Activated gamma-delta T cell (primary cell): ENCODE data around the gene KMT2E.
"Not testable (repeated sequence)": the region's sequence is repeated elsewhere in the genome, so short reads cannot be mapped to it uniquely, and the experiment has no call there.

Experiments used
- DNase-seq: peaks from one replicate; lab custom pipeline; 2025; lab: John Stamatoyannopoulos, UW
- total RNA-seq, 2 donors: gene quantifications; one replicate each; lab custom pipeline; 2026; lab: John Stamatoyannopoulos, UW

The KMT2E gene, protein sequence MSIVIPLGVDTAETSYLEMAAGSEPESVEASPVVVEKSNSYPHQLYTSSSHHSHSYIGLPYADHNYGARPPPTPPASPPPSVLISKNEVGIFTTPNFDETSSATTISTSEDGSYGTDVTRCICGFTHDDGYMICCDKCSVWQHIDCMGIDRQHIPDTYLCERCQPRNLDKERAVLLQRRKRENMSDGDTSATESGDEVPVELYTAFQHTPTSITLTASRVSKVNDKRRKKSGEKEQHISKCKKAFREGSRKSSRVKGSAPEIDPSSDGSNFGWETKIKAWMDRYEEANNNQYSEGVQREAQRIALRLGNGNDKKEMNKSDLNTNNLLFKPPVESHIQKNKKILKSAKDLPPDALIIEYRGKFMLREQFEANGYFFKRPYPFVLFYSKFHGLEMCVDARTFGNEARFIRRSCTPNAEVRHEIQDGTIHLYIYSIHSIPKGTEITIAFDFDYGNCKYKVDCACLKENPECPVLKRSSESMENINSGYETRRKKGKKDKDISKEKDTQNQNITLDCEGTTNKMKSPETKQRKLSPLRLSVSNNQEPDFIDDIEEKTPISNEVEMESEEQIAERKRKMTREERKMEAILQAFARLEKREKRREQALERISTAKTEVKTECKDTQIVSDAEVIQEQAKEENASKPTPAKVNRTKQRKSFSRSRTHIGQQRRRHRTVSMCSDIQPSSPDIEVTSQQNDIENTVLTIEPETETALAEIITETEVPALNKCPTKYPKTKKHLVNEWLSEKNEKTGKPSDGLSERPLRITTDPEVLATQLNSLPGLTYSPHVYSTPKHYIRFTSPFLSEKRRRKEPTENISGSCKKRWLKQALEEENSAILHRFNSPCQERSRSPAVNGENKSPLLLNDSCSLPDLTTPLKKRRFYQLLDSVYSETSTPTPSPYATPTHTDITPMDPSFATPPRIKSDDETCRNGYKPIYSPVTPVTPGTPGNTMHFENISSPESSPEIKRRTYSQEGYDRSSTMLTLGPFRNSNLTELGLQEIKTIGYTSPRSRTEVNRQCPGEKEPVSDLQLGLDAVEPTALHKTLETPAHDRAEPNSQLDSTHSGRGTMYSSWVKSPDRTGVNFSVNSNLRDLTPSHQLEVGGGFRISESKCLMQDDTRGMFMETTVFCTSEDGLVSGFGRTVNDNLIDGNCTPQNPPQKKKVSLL (N-terminal part only)
- 191 to 200 reads per million in 2 donors for total RNA-seq

DNA sequence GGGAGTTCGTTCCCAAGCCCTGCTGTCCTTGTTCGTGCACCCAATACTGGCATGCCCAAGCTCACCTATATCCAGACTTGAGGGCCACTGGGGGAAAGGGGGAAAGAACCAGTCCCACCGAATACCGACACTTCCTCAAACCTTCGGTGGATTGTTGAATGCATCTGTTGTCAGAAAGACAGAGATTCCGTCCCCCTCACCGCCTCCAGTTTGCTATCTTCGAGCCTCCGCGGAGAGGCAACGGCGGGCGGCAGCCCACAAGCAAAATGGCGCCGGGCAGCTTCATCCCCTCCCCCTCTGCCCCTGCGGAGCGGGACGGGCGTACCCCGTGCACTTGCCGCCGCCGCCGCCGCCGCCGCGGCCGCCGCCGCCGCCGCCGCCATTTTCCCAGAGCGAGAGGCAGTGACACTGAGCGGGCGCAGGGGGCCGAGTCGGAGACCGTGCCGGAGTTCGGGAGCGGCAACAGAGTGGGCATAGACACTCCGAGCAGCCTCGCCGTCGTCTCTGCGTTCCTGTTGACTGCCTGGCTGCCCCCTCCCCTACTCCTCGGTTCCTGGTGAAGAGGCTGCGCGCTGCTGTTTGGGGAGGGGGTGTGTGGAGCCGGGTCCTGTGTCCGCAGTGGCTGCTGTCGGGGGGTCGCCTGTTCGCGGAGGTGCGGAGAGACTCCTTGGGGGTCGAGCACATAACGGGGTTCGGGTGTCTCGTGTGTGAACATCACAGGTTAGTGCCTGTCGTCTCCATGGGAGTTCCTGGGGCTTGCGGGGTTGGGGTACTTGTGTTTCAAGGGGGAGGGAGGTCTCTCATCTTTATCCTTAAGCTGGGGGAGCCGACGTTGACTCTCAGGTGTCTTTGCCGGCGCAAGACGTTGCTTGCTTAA lies at the start of gene KMT2E:
Gene KMT2E, plus strand, starts transcription at position 390 of the 877 bp plus-strand sequence. CDS start 26,748 bp downstream, outside the sequence.
- DNase-seq = peak; percentile 87

GRCh38 chr7:104964626-104965236 lies 49.3 kb upstream of the KMT2E start:
- no peak for DNase-seq

GRCh38 chr7:104966022-104966421 lies 48.0 kb upstream of the KMT2E start:
- DNase-seq = no peak

GRCh38 chr7:104967088-104967487 lies 46.9 kb upstream of the KMT2E start:
- no peak for DNase-seq

DNA sequence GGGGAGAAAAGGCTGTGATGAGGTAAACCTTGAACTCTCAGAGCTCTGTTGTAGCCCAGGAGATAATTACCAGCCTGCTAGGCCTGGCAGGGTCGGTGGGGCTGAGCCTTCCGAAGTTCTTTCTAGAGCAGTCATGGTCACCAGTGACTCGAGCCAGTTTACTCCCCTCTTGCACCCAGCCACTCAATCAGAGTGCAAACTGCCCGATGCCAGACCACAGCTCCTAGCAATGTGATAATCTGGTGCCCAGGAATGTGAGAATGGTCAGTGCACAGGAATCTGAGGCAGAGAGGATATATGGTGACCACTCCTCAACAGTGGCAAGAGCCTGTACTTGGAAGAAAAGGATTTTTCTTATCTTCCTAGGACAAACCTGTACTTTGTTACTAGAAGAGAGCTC lies 46.4 kb upstream of the KMT2E start:
- no peak for DNase-seq

GRCh38 chr7:104968648-104969047 lies 45.4 kb upstream of the KMT2E start:
- no peak for DNase-seq

DNA sequence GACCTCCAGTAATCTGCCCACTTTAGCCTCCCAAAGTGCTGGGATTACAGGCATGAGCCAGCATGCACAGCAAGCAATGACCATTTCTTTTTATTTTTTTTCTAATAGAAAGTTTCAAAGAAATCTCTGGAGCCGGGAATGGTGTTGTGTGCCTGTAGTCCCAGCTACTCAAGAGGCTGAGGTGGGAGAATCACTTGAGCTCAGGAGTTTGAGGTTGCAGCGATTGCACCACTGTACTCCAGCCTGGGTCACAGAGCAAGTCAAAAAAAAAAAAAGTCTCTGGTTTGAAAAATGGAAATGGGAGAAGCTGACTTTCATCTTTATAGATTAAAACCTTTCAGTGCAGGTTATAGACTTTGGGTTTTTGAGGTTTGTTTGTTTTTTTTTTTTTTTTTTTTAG lies 44.8 kb upstream of the KMT2E start:
- no peak for DNase-seq

- DNase-seq = no peak
Measured at GRCh38 chr7:104971290-104972071, 42.5 kb upstream of the KMT2E start.

- no peak for DNase-seq
Measured at GRCh38 chr7:104972500-104972899, 41.5 kb upstream of the KMT2E start.

DNA sequence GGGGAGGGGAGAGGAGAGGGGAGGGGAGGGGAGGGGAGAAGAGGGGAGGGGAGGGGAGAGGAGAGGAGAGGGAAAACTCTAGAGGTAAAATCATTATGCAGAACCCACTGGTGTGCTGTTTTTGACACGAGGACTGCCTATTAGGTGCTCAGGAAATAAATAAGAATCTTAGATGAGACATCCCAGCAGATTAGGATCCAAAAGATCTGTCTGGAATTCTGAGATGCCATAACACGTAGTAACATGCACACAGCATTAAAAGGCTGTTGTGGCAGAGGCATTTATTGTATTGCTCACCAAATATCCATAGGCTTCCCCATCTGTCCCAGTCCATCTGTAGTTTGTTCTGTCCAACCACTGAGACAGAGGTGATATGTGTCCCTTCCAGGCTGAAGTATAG lies 40.8 kb upstream of the KMT2E start:
- DNase-seq = no peak

- DNase-seq = no peak
Measured at GRCh38 chr7:104973909-104974415, 40.0 kb upstream of the KMT2E start.

- DNase-seq = not testable (repeated sequence)
Measured at GRCh38 chr7:104975553-104975952, 38.5 kb upstream of the KMT2E start.

DNA sequence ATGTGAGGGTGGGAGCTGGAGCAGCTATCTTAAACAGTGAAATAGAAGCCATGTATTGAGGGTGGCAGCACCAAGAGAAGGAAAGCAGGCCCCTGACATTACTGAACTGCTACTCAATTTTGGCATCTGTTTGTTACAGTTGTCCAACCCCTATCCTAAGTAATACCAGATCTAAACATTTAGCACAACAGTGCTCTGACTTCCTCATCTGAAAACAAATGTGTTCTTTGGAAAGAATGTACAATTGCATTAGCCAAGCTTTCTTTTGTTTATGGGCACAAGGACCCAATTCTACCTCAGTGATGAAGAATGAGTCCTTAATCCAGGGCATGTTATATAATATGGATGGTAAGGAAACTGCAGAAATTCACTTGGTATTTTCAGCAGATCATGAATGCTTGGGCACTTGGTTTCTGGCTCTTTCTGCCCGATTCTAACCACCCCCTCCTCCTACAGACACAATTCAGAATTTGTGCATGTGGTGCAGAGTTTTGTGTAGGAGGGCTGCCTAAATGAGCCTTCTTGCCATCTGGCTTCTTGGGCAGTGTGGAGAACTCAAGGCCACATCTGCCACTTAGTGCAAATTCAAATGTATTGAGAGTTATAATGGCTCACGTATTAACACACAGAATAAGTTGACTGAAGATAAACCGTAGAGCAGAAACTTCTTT lies 36.9 kb upstream of the KMT2E start:
- no peak for DNase-seq

- no peak for DNase-seq
Measured at GRCh38 chr7:104978460-104978859, 35.5 kb upstream of the KMT2E start.

GRCh38 chr7:104979167-104979841 lies 34.7 kb upstream of the KMT2E start:
- DNase-seq = no peak

DNA sequence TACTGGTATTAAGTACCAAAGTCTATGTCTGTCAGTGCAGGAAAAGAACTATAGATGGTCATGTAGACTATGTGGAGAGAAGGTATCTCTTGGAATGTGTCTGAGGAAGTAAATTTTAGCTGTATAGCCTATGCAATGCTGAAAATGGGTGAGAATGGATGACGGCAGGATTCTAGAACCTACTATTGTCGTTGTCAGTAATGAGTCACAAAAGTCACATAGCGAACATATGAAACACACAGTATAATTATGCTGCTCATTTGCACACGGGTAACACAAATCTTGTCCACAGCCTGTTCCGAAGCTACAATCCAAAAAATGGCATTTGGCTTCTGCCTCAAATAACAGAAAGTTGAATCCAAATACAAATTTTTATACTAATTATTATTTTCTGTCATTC lies 33.6 kb upstream of the KMT2E start:
- no peak for DNase-seq

GRCh38 chr7:104980841-104981671 lies 32.9 kb upstream of the KMT2E start:
- DNase-seq = no peak

- no peak for DNase-seq
Measured at GRCh38 chr7:104981672-104982037, 32.4 kb upstream of the KMT2E start.
